ENCODE data around the gene AP1M1. TPM values are rescaled to one million over a fixed set of nuclear protein-coding genes. Genes with fewer than 3 reads are reported as not detected.

AP1M1 gene
- total RNA-seq, 4 donors from 2014 or later: 52.0 to 83.0 (median 56.3) TPM

- DNase-seq: no peak
- intact Hi-C loops (cut with DNase I): loop anchor here (10.0 kb wide), 1 partner anchor 52 kb away; no protein-coding TSS in a partner anchor
- H3K27me3 ChIP-seq: no peaks in the 10 kb centered on the region
- no peak overlapping the region for H3K4me3 ChIP-seq (replicated peaks in 1 of 3)
- no peak for TF ChIP-seq CTCF (IDR thresholded peaks at IDR 0.05)
- TF ChIP-seq POLR2A (IDR thresholded peaks at IDR 0.05): no peak
- no peaks in the 10 kb centered on the region for H3K36me3 ChIP-seq
- no peak overlapping the region for H3K27ac ChIP-seq
- peaks cover 12 to 21% of the 10 kb centered on the region in 2 donors for H3K4me1 ChIP-seq
- WGBS, 2 donors: 78 to 81% methylated on average over 11 to 14 of the region's 14 CpGs
- no peaks in the 10 kb centered on the region for H3K9me3 ChIP-seq
Measured at GRCh38 chr19:16263141-16263761, 65.5 kb downstream of the AP1M1 start.

- Histone ChIP-seq H3K9me3 (no peaks in the 10 kb centered on the region), H3K4me1 (peaks cover 0 to 1% of the 10 kb centered on the region in 2 donors), H3K36me3 (no peaks in the 10 kb centered on the region), H3K27ac (no peak overlapping the region), H3K27me3 (no peaks in the 10 kb centered on the region), H3K4me3 (replicated peaks in 1 of 3) (no peak overlapping the region)
- DNase-seq: no peak
- WGBS, 2 donors: 80 to 81% methylated on average over 3 of the region's 3 CpGs
- intact Hi-C loops (cut with DNase I): loop anchor here (10.0 kb wide), 1 partner anchor 50 kb away; no protein-coding TSS in a partner anchor
- TF ChIP-seq POLR2A (IDR thresholded peaks at IDR 0.05) (no peak), CTCF (IDR thresholded peaks at IDR 0.05) (no peak)
Measured at GRCh38 chr19:16265205-16265604, 67.5 kb downstream of the AP1M1 start.

- Histone ChIP-seq H3K4me1 (no peaks in the 10 kb centered on the region), H3K27ac (no peak overlapping the region), H3K36me3 (no peaks in the 10 kb centered on the region), H3K4me3 (replicated peaks in 1 of 3) (no peak overlapping the region), H3K9me3 (no peaks in the 10 kb centered on the region), H3K27me3 (no peaks in the 10 kb centered on the region)
- DNase-seq: no peak
- TF ChIP-seq POLR2A (IDR thresholded peaks at IDR 0.05): no peak
- TF ChIP-seq CTCF (IDR thresholded peaks at IDR 0.05): no peak
- 90 to 96% methylated on average over 10 to 14 of the region's 14 CpGs for WGBS, 2 donors
- intact Hi-C loops (cut with DNase I): loop anchor here (10.0 kb wide), 1 partner anchor 49 kb away; no protein-coding TSS in a partner anchor
Measured at GRCh38 chr19:16265890-16266585, 68.3 kb downstream of the AP1M1 start.

- intact Hi-C loops (cut with DNase I): loop anchor here (10.0 kb wide), 1 partner anchor 48 kb away; no protein-coding TSS in a partner anchor
Measured at GRCh38 chr19:16266586-16266942, 68.9 kb downstream of the AP1M1 start.

More at GRCh38 chr19:16266586-16266942, 68.9 kb downstream of the AP1M1 start:
- no peak overlapping the region for H3K27ac ChIP-seq
- no peaks in the 10 kb centered on the region for H3K27me3 ChIP-seq
- WGBS, 2 donors: 55 to 61% methylated on average over 11 to 14 of the region's 14 CpGs
- H3K36me3 ChIP-seq: no peaks in the 10 kb centered on the region
- no peaks in the 10 kb centered on the region for H3K4me1 ChIP-seq
- no peak for DNase-seq
- H3K4me3 ChIP-seq (replicated peaks in 1 of 3): no peak overlapping the region
- no peak for TF ChIP-seq POLR2A (IDR thresholded peaks at IDR 0.05)
- no peak for TF ChIP-seq CTCF (IDR thresholded peaks at IDR 0.05)
- no peaks in the 10 kb centered on the region for H3K9me3 ChIP-seq

Data from thyroid gland (tissue), 4 donors.